Stromal cell of bone marrow (primary cell): ENCODE measurements around the gene APCS.

Source experiments
- DNase-seq: peaks from one replicate; pipeline ENCODE4 v3.0.0-alpha.2; 2012; ENCODE audit warnings: low read depth

Gene APCS

GRCh38 chr1:159587461-159587951 is at the start of gene APCS:
Gene APCS (plus strand): TSS chr1:159587826. CDS start chr1:159587922, 96 bp downstream.
- no peak for DNase-seq

GRCh38 chr1:159548126-159548525 is 39.5 kb upstream of the APCS start:
- no peak for DNase-seq

- DNase-seq: no peak
These were observed 33.4 kb upstream of the APCS start for GRCh38 chr1:159554261-159554660.

- DNase-seq: no peak
These were observed 32.9 kb upstream of the APCS start for GRCh38 chr1:159554696-159555095.

- DNase-seq: no peak
These were observed 30.7 kb upstream of the APCS start for GRCh38 chr1:159556931-159557369.

- DNase-seq: no peak
These were observed 27.0 kb upstream of the APCS start for GRCh38 chr1:159560599-159560998.

- no peak for DNase-seq
These were observed 26.1 kb upstream of the APCS start for GRCh38 chr1:159561497-159561896.

- DNase-seq: no peak
These were observed 24.9 kb upstream of the APCS start for GRCh38 chr1:159562680-159563079.

GRCh38 chr1:159577446-159577845 is 10.2 kb upstream of the APCS start:
- DNase-seq: no peak

- DNase-seq: no peak
These were observed 7.3 kb upstream of the APCS start for GRCh38 chr1:159580340-159580739.

GRCh38 chr1:159581422-159581821 is 6.2 kb upstream of the APCS start:
- no peak for DNase-seq

- DNase-seq: no peak
These were observed 3.1 kb upstream of the APCS start for GRCh38 chr1:159584536-159584935.

GRCh38 chr1:159591981-159592380 is 4.4 kb downstream of the APCS start:
- no peak for DNase-seq

- DNase-seq: no peak
These were observed 7.2 kb downstream of the APCS start for GRCh38 chr1:159594625-159595405.

GRCh38 chr1:159598196-159598595 is 10.6 kb downstream of the APCS start:
- DNase-seq: peak; percentile 6

GRCh38 chr1:159600894-159601293 is 13.3 kb downstream of the APCS start:
- no peak for DNase-seq

- DNase-seq: no peak
These were observed 14.9 kb downstream of the APCS start for GRCh38 chr1:159602501-159602999.

- no peak for DNase-seq
These were observed 24.7 kb downstream of the APCS start for GRCh38 chr1:159612211-159612885.

- no peak for DNase-seq
These were observed 45.3 kb downstream of the APCS start for GRCh38 chr1:159632922-159633321.
